Measurements from ENCODE around the gene CTBS.
"Not testable (repeated sequence)": the region's sequence is repeated elsewhere in the genome, so short reads cannot be mapped to it uniquely, and the experiment has no call there.

Gene CTBS

DNA sequence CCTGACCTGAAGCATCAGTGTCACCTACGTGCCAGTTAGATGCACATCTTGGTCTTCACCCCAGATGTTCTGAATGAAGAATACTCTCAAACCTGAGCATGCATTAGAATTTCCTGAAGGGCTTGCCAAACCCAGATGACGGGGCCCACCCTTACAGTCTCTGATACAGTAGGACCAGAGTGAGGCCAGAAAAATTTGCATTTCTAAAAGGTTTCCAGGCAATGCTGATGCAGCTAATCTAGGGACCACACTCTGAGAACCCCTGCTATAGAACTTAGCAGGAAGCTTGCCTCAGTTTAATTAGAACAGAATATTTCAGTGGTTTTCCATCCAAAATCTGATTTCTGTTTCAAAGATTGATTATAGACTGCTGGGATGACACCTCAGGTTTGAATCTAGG is 9.9 kb upstream of the CTBS start:
- DNase-seq (ENCODE audit: low spot score): no peak

DNA sequence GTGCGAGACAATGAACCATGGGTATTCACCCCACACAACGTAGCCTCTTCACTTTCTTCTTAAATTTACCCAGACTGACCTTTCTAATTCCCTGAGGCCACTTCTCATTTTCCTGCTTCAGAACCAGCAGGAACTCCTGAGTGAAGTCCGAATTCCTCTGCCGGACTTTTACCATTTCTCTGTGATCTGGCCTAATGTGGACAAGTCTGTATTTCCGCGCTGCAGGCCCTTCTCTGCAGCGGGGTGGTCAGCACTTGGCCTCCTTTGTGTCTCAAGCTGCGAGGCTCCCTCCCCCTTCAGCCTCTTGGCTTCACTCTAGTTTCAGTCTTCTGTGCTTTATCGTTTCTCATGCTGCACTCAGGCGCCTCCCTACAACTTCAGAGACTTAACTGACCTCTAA is 9.4 kb upstream of the CTBS start:
- no peak for DNase-seq (ENCODE audit: low spot score)

GRCh38 chr1:84582802-84583587 is 8.8 kb upstream of the CTBS start:
- DNase-seq (ENCODE audit: low spot score): no peak

- no peak for DNase-seq (ENCODE audit: low spot score)
Measured at GRCh38 chr1:84581648-84582047, 7.4 kb upstream of the CTBS start.

GRCh38 chr1:84574936-84575335 is 696 bp upstream of the CTBS start:
- DNase-seq (ENCODE audit: low spot score): no peak

DNA sequence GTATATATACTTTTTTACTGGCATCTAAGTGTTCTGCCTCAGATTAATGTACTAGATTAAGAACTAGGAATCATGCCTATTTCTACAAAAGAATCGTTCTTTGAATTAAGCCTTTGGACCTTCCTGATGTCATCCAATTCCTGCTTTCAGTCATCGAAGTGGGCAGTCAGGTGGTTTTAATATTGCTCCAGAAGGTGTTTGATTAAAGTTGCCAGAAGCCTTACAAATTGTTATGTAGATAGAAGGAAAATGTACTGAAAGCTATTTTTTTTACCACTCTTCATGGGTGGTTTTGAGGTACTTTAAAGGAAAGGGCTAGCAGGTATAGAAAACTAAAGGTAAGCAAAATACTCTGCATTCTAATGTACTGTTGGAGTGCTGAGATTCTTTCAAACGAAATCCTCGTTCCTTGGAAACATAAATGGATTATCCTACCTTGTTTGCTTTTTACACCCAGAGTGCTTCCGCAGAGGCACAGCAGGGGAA is 716 bp downstream of the CTBS start:
- no peak for DNase-seq (ENCODE audit: low spot score)

- DNase-seq (ENCODE audit: low spot score): no peak
Measured at GRCh38 chr1:84571150-84571535, 3.1 kb downstream of the CTBS start.

- no peak for DNase-seq (ENCODE audit: low spot score)
Measured at GRCh38 chr1:84570436-84571149, 3.6 kb downstream of the CTBS start.

DNA sequence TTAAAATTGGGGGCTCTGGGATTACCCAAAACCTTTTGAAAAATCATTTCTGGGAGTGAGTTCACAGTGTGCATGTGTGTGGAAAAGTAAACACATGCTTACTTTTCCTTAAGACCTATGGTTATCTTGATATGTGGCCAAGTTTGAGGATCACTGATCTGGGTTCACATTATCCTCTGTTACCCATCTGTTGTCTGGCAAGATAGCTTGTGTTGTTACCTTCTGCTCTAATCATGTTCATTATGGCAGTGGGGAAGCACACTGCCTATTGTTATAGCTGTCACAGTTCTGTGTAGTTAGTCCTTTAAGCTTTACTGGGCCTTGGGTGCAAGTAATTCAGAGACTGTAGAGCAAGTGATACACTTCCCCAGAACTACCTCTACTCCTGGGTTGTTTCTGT is 5.0 kb downstream of the CTBS start:
- no peak for DNase-seq (ENCODE audit: low spot score)

- DNase-seq (ENCODE audit: low spot score): no peak
Measured at GRCh38 chr1:84550826-84551225, 23.4 kb downstream of the CTBS start.

DNA sequence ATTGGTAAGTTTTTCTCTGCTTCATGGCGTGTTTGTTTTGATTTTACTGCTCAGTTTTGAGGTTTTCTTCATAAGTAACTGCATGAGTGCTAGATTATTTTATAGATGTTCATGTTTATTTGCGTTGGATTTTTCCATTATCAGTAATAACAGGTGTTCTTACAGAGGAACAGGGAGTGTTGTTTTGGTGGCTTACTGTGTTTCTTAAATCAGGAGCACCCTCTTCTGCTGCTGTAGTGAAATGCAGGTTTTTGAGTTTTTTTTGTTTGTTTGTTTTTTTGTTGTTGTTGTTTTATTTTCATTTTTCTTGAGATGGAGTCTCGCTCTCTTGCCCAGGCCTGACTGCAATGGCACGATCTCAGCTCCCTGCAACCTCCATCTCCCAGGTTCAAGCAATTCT is 32.6 kb downstream of the CTBS start:
- no peak for DNase-seq (ENCODE audit: low spot score)

- no peak for DNase-seq (ENCODE audit: low spot score)
Measured at GRCh38 chr1:84540759-84541158, 33.5 kb downstream of the CTBS start.

- DNase-seq (ENCODE audit: low spot score): no peak
Measured at GRCh38 chr1:84539972-84540371, 34.3 kb downstream of the CTBS start.

DNA sequence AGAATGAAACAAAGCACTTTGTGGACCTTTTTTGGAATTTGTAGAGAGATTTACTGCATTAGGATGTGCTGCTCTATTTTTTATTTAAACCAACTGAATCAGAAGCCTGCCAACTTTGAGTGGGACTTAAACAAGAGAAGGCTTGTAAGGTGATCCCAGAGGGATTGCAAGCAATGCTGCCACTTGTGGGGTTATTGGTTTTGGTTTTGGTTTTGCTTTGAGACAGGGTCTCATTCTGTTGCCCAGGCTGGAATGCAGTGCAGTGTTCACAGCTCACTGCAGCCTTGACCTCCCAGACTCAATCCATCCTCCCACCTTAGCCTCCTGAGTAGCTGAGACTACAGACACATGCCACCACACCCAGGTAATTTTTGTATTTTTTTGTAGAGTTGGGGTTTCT is 35.6 kb downstream of the CTBS start:
- no peak for DNase-seq (ENCODE audit: low spot score)

- no peak for DNase-seq (ENCODE audit: low spot score)
Measured at GRCh38 chr1:84525779-84526178, 48.5 kb downstream of the CTBS start.

- DNase-seq (ENCODE audit: low spot score): no peak
Measured at GRCh38 chr1:84524590-84524989, 49.6 kb downstream of the CTBS start.

DNA sequence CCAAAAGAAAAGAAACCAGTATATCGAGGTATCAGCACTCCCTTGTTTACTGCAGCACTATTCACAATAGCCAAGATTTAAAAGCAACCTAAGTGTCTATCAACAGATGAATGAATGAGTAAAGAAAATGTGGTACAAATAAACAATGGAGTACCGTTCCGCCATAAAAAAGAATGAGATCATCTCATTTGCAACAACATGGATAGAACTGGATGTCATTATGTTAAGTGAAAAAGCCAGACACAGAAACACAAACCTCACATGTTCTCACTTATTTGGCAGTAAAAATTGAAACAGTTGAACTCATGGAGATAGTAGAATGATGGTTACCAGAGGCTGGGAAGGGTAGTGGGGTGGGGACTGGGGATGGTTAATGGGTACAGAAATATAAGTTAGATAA is 63.6 kb downstream of the CTBS start:
- DNase-seq (ENCODE audit: low spot score): no peak

GRCh38 chr1:84510165-84510564 is 64.1 kb downstream of the CTBS start:
- no peak for DNase-seq (ENCODE audit: low spot score)

- DNase-seq (ENCODE audit: low spot score): no peak
Measured at GRCh38 chr1:84509029-84509428, 65.2 kb downstream of the CTBS start.

GRCh38 chr1:84508510-84508909 is 65.7 kb downstream of the CTBS start:
- DNase-seq (ENCODE audit: low spot score): no peak

- DNase-seq (ENCODE audit: low spot score): not testable (repeated sequence)
Measured at GRCh38 chr1:84507887-84508286, 66.4 kb downstream of the CTBS start.

DNA sequence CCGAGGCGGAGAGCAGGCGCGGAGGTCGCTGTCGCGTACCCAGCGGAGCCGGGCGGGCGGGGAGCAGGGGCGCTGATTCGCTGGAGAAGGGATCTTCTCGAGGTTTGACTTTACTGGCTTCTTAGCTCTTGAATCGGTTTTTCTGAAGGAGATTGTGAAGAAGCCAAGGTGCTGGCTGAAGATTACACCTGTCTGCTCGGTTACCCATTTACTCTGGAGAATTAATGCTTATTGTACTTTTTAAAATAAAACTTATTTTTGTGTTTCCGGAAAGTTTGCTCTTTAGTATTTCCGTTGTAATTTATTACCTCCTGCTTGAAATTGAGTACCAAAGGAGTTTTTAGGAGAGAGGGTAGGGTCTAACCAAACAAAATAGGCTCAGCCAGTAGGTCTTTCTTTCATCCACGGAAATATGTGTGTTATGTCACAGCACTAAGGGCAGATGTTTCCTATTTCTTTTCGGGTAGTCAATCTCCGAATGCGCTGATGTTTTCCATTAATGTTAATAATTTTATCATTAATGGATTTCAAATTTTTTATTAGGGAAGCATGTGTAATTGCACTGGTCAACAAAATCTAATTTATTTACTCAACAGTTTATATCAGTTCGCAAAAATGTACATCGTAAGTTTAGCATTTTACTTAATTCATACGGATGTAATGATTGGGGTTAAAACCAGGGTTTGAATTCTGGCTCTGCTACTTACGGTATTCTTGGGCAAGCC is 67.3 kb downstream of the CTBS start:
- no peak for DNase-seq (ENCODE audit: low spot score)
